Measurements from ENCODE around the gene LGR5. TPM values are rescaled to one million over a fixed set of nuclear protein-coding genes. Genes with fewer than 3 reads are reported as not detected.

Gene LGR5
- total and polyA plus RNA-seq, 2 of the 4 experiments (the other 2 are of a cell fraction), result not detected

DNA sequence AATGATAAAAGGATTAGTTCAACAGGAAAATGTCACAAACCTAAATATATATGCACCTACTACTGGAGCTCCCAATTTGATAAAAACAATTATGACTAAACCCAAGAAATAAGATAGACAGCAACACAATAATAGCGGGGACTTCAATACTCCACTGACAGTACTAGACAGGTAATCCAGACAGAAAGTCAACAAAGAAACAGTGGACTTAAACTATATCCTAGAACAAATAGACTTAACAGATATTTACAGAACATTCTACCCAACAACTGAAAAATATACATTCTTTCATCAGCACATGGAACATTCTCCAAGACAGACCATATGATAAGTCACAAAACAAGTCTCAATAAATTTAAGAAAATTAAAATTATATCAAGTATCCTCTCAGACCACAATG is 28.0 kb upstream of the LGR5 start:
- Histone ChIP-seq H3K9me3 (ENCODE audit: control insufficient read depth, insufficient read depth, low read length) (no peaks in the 10 kb centered on the region), H3K23ac (ENCODE audit: low read depth, low read length) (no peak overlapping the region), H2BK15ac (ENCODE audit: low read depth, low read length) (no peak overlapping the region), H4K91ac (ENCODE audit: insufficient read depth, low read depth, low read length) (no peak overlapping the region), H3K18ac (ENCODE audit: low read depth, low read length) (no peak overlapping the region), H2AK5ac (ENCODE audit: low read depth, low read length) (no peak overlapping the region), H3K79me1 (ENCODE audit: low read depth in 1 of 2, low read length in 2 of 2) (no peaks in the 10 kb centered on the region), H4K20me1 (ENCODE audit: insufficient read depth, low read length) (no peaks in the 10 kb centered on the region), H3K4ac (ENCODE audit: low read depth, low read length) (no peak overlapping the region), H2BK20ac (ENCODE audit: low read depth, low read length) (no peak overlapping the region), H3K27me3 (ENCODE audit: control insufficient read depth, insufficient read depth, low read length) (no peaks in the 10 kb centered on the region), H3K9me1 (ENCODE audit: insufficient read depth, low read length) (no peaks in the 10 kb centered on the region), H3K36me3 (ENCODE audit: control insufficient read depth, insufficient read depth, low read length) (no peaks in the 10 kb centered on the region), H3K4me2 (ENCODE audit: low read depth, low read length) (no peak overlapping the region), H3K4me3 (ENCODE audit: insufficient read depth, low read depth, low read length) (no peak overlapping the region), H3K56ac (ENCODE audit: extremely low read depth, insufficient read depth, low read length) (no peak overlapping the region), H3K14ac (replicated peaks; ENCODE audit: low read depth, low read length) (no peak overlapping the region), H3K27ac (ENCODE audit: insufficient read depth, low read length) (no peak overlapping the region), H4K8ac (ENCODE audit: low read depth in 2 of 2, low read length in 2 of 2) (no peak overlapping the region), H2BK120ac (ENCODE audit: low read depth, low read length) (no peak overlapping the region), H2BK5ac (ENCODE audit: low read depth, low read length, poor library complexity, severe bottlenecking) (no peak overlapping the region), H2AK9ac (replicated peaks; ENCODE audit: low read depth, low read length, poor library complexity) (no peak overlapping the region), H3K9ac (ENCODE audit: low read depth, low read length) (no peak overlapping the region), H2AFZ (replicated peaks; ENCODE audit: low read length, poor library complexity) (no peak overlapping the region), H3K4me1 (ENCODE audit: control insufficient read depth, insufficient read depth, low read length) (no peaks in the 10 kb centered on the region), H4K5ac (ENCODE audit: low read depth, low read length) (no peak overlapping the region)
- BruUV-seq (replicated peaks), result no TSS peak
- intact Hi-C loops (cut with micrococcal nuclease), result no loop called here
- no peak for TF ChIP-seq BHLHE40 (IDR thresholded peaks at IDR 0.05; ENCODE audit: low read depth, low read length)
- TF ChIP-seq RFX5 (IDR thresholded peaks at IDR 0.05; ENCODE audit: low read depth, low read length), result no peak
- TF ChIP-seq, protein P1, sequence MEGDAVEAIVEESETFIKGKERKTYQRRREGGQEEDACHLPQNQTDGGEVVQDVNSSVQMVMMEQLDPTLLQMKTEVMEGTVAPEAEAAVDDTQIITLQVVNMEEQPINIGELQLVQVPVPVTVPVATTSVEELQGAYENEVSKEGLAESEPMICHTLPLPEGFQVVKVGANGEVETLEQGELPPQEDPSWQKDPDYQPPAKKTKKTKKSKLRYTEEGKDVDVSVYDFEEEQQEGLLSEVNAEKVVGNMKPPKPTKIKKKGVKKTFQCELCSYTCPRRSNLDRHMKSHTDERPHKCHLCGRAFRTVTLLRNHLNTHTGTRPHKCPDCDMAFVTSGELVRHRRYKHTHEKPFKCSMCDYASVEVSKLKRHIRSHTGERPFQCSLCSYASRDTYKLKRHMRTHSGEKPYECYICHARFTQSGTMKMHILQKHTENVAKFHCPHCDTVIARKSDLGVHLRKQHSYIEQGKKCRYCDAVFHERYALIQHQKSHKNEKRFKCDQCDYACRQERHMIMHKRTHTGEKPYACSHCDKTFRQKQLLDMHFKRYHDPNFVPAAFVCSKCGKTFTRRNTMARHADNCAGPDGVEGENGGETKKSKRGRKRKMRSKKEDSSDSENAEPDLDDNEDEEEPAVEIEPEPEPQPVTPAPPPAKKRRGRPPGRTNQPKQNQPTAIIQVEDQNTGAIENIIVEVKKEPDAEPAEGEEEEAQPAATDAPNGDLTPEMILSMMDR (conservative IDR thresholded peaks at IDR 0.05; ENCODE audit: low read depth, low read length), result no peak
- TF ChIP-seq, protein P2, sequence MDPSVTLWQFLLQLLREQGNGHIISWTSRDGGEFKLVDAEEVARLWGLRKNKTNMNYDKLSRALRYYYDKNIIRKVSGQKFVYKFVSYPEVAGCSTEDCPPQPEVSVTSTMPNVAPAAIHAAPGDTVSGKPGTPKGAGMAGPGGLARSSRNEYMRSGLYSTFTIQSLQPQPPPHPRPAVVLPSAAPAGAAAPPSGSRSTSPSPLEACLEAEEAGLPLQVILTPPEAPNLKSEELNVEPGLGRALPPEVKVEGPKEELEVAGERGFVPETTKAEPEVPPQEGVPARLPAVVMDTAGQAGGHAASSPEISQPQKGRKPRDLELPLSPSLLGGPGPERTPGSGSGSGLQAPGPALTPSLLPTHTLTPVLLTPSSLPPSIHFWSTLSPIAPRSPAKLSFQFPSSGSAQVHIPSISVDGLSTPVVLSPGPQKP (IDR thresholded peaks at IDR 0.05; ENCODE audit: borderline replicate concordance, low read depth, low read length), result no peak
- no peak for TF ChIP-seq RAD21 (IDR thresholded peaks at IDR 0.05; ENCODE audit: low read length)
- TF ChIP-seq NFE2L2 (IDR thresholded peaks at IDR 0.05; ENCODE audit: low read depth, low read length), result no peak
- TF ChIP-seq, protein P3, sequence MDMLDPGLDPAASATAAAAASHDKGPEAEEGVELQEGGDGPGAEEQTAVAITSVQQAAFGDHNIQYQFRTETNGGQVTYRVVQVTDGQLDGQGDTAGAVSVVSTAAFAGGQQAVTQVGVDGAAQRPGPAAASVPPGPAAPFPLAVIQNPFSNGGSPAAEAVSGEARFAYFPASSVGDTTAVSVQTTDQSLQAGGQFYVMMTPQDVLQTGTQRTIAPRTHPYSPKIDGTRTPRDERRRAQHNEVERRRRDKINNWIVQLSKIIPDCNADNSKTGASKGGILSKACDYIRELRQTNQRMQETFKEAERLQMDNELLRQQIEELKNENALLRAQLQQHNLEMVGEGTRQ (IDR thresholded peaks at IDR 0.05; ENCODE audit: low read depth, low read length), result no peak
- TF ChIP-seq FOS (IDR thresholded peaks at IDR 0.05; ENCODE audit: low read depth, low read length), result no peak
- no peak for TF ChIP-seq MXI1 (IDR thresholded peaks at IDR 0.05; ENCODE audit: borderline replicate concordance, low read depth, low read length)
- no peak for TF ChIP-seq MAZ (IDR thresholded peaks at IDR 0.05; ENCODE audit: borderline replicate concordance, low read depth, low read length)
- no peak for TF ChIP-seq CEBPB (IDR thresholded peaks at IDR 0.05; ENCODE audit: low read depth, low read length)
- no peak for TF ChIP-seq POLR2A (IDR thresholded peaks at IDR 0.05; ENCODE audit: low read depth, low read length)
- no peak for TF ChIP-seq RCOR1 (IDR thresholded peaks at IDR 0.05; ENCODE audit: insufficient replicate concordance, low read length)
- no peak for TF ChIP-seq CHD1 (IDR thresholded peaks at IDR 0.05; ENCODE audit: low read depth, low read length)
- in situ Hi-C loops (cut with MboI; ENCODE audit: low sequenced_read_pairs), result loop anchor here (10.0 kb wide), 1 partner anchor 333 kb away; no protein-coding TSS in a partner anchor
- no CpG with 5 or more reads among the region's 1 CpG for WGBS, 2 experiments (ENCODE audit: extremely low coverage in 2 of 2, insufficient read length in 1 of 2)
- DNase-seq (no peak), ATAC-seq (ENCODE audit: low read depth) (no peak)
- ChIA-PET POLR2A (ENCODE audit: unreplicated experiment) (interaction anchor here (0.6 kb wide), 1 partner anchor 251 kb away, joined by 3 read pairs; no protein-coding TSS in a partner anchor), CTCF (interaction anchor here (0.6 to 0.9 kb wide), 2 partner anchors 139 to 636 kb away, joined by 3 to 4 read pairs; no protein-coding TSS in a partner anchor)
- dilution Hi-C loops (cut with HindIII; ENCODE audit: low sequenced_read_pairs, unreplicated experiment), result loop anchor here (25.0 kb wide), 1 partner anchor 301 kb away; no protein-coding TSS in a partner anchor

Data from IMR-90 (cell line).